ENCODE data around the gene RAD51B.

- TF ChIP-seq CTCF (conservative IDR thresholded peaks at IDR 0.05) (no peak), ZFX (IDR thresholded peaks at IDR 0.05) (no peak)
Observed at GRCh38 chr14:67935371-67935770, 115.8 kb downstream of the RAD51B start.

Measured in C4-2B (cell line).